Measurements from ENCODE around the gene SLC39A7.

GRCh38 chr6:33217681-33218080 is 17.0 kb downstream of the SLC39A7 start:
- TF ChIP-seq, protein P1, sequence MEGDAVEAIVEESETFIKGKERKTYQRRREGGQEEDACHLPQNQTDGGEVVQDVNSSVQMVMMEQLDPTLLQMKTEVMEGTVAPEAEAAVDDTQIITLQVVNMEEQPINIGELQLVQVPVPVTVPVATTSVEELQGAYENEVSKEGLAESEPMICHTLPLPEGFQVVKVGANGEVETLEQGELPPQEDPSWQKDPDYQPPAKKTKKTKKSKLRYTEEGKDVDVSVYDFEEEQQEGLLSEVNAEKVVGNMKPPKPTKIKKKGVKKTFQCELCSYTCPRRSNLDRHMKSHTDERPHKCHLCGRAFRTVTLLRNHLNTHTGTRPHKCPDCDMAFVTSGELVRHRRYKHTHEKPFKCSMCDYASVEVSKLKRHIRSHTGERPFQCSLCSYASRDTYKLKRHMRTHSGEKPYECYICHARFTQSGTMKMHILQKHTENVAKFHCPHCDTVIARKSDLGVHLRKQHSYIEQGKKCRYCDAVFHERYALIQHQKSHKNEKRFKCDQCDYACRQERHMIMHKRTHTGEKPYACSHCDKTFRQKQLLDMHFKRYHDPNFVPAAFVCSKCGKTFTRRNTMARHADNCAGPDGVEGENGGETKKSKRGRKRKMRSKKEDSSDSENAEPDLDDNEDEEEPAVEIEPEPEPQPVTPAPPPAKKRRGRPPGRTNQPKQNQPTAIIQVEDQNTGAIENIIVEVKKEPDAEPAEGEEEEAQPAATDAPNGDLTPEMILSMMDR (conservative IDR thresholded peaks at IDR 0.05; ENCODE audit: low read length), result no peak
- no peak for TF ChIP-seq EZH2phosphoT487 (IDR thresholded peaks at IDR 0.05; ENCODE audit: borderline replicate concordance)

Data from Loucy (cell line).